ENCODE data around the gene ATE1. TPM values are rescaled to one million over a fixed set of nuclear protein-coding genes. Genes with fewer than 3 reads are reported as not detected.

ATE1 gene
- total and polyA plus RNA-seq, 4 donors = 4.2 to 47.8 (median 13.2) TPM

DNA sequence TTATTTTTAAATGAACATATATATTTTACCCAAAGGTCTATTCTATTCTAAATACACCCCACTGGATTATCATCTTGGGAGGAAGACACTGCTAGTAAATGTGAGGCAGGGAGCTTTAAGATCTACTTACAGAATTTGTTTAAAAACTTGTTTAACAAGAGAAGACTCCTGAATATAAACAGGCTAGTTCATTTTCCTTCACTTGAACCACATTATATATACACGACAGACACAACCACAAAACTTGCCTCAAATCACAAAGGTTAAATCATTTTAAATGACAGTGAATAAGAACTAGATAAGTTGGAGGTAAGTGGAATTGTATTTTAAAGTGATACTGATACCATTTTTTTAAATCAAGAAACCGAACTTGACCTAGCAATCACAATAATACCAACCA, 109.2 kb downstream of the ATE1 start:
- Histone ChIP-seq H3K4me1 (ENCODE audit: control insufficient read depth in 5 of 5, insufficient read depth in 5 of 5, low read length in 5 of 5) (peaks cover 0 to 3% (median 0%) of the 10 kb centered on the region in 5 donors), H3K9ac (ENCODE audit: insufficient read depth in 1 of 2, low read length in 2 of 2) (no peak overlapping the region), H3K27ac (ENCODE audit: low read depth in 1 of 2, low read length in 1 of 2) (no peak overlapping the region), H3K36me3 (ENCODE audit: control insufficient read depth in 4 of 4, insufficient read depth in 4 of 4, low read length in 4 of 4) (peaks cover 0 to 10% (median 3%) of the 10 kb centered on the region in 4 donors), H3K9me3 (ENCODE audit: control insufficient read depth in 4 of 4, insufficient read depth in 3 of 4, low read length in 3 of 4) (no peaks in the 10 kb centered on the region), H3K27me3 (ENCODE audit: control insufficient read depth in 3 of 3, insufficient read depth in 3 of 3, low read length in 2 of 3) (no peaks in the 10 kb centered on the region), H3K4me3 (no peak overlapping the region)
- no peak for DNase-seq
- ATAC-seq (ENCODE audit: insufficient read depth, low FRiP score) = no peak
- TF ChIP-seq, protein P1, sequence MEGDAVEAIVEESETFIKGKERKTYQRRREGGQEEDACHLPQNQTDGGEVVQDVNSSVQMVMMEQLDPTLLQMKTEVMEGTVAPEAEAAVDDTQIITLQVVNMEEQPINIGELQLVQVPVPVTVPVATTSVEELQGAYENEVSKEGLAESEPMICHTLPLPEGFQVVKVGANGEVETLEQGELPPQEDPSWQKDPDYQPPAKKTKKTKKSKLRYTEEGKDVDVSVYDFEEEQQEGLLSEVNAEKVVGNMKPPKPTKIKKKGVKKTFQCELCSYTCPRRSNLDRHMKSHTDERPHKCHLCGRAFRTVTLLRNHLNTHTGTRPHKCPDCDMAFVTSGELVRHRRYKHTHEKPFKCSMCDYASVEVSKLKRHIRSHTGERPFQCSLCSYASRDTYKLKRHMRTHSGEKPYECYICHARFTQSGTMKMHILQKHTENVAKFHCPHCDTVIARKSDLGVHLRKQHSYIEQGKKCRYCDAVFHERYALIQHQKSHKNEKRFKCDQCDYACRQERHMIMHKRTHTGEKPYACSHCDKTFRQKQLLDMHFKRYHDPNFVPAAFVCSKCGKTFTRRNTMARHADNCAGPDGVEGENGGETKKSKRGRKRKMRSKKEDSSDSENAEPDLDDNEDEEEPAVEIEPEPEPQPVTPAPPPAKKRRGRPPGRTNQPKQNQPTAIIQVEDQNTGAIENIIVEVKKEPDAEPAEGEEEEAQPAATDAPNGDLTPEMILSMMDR (IDR thresholded peaks at IDR 0.05; ENCODE audit: control extremely low read depth, extremely low read depth) = no peak
- 50 to 64% methylated on average over 2 of the region's 2 CpGs for WGBS, 2 donors

DNA sequence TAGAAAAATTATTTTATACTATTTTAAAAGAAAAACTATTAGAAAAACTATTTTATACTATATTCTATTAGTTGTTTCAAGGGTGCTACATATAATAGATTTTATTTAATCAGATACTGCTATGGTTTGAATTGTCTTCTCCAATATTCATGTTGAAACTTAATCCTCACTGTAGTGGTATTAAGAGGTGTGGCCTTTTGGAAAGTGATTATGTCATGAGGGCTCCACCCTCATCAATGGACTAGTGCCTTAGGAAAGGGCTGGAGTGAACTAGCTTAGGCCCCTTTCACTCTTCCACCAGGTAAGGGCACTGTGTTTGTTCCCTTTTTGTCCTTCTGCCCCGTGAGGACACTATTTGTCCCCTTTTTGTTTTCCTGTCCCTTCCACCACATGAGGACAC, 111.6 kb downstream of the ATE1 start:
- H3K36me3 ChIP-seq (ENCODE audit: control insufficient read depth in 4 of 4, insufficient read depth in 4 of 4, low read length in 4 of 4) = peaks cover 0 to 6% (median 3%) of the 10 kb centered on the region in 4 donors
- no peaks in the 10 kb centered on the region for H3K9me3 ChIP-seq (ENCODE audit: control insufficient read depth in 4 of 4, insufficient read depth in 3 of 4, low read length in 3 of 4)
- no peaks in the 10 kb centered on the region for H3K27me3 ChIP-seq (ENCODE audit: control insufficient read depth in 3 of 3, insufficient read depth in 3 of 3, low read length in 2 of 3)
- ATAC-seq (ENCODE audit: insufficient read depth, low FRiP score) (no peak), DNase-seq (no peak)
- no peak overlapping the region for H3K9ac ChIP-seq (ENCODE audit: insufficient read depth in 1 of 2, low read length in 2 of 2)
- no peak overlapping the region for H3K27ac ChIP-seq (ENCODE audit: low read depth in 1 of 2, low read length in 1 of 2)
- peaks cover 0 to 5% (median 0%) of the 10 kb centered on the region in 5 donors for H3K4me1 ChIP-seq (ENCODE audit: control insufficient read depth in 5 of 5, insufficient read depth in 5 of 5, low read length in 5 of 5)
- TF ChIP-seq, protein P1 (IDR thresholded peaks at IDR 0.05; ENCODE audit: control extremely low read depth, extremely low read depth) = no peak
- H3K4me3 ChIP-seq = no peak overlapping the region
- 96% methylated on average over 1 of the region's 1 CpG for WGBS, 2 donors

GRCh38 chr10:121813857-121814256, 114.0 kb downstream of the ATE1 start:
- Histone ChIP-seq H3K9me3 (ENCODE audit: control insufficient read depth in 4 of 4, insufficient read depth in 3 of 4, low read length in 3 of 4) (no peaks in the 10 kb centered on the region), H3K4me3 (no peak overlapping the region), H3K4me1 (ENCODE audit: control insufficient read depth in 5 of 5, insufficient read depth in 5 of 5, low read length in 5 of 5) (peaks cover 0 to 5% (median 0%) of the 10 kb centered on the region in 5 donors), H3K27ac (ENCODE audit: low read depth in 1 of 2, low read length in 1 of 2) (no peak overlapping the region), H3K27me3 (ENCODE audit: control insufficient read depth in 3 of 3, insufficient read depth in 3 of 3, low read length in 2 of 3) (no peaks in the 10 kb centered on the region), H3K36me3 (ENCODE audit: control insufficient read depth in 4 of 4, insufficient read depth in 4 of 4, low read length in 4 of 4) (peaks cover 0 to 4% (median 3%) of the 10 kb centered on the region in 4 donors), H3K9ac (ENCODE audit: insufficient read depth in 1 of 2, low read length in 2 of 2) (no peak overlapping the region)
- WGBS, 2 donors = 91 to 92% methylated on average over 4 of the region's 4 CpGs
- no peak for DNase-seq
- TF ChIP-seq, protein P1 (IDR thresholded peaks at IDR 0.05; ENCODE audit: control extremely low read depth, extremely low read depth) = no peak
- no peak for ATAC-seq (ENCODE audit: insufficient read depth, low FRiP score)

- Histone ChIP-seq H3K9ac (ENCODE audit: insufficient read depth in 1 of 2, low read length in 2 of 2) (no peak overlapping the region), H3K27ac (ENCODE audit: low read depth in 1 of 2, low read length in 1 of 2) (no peak overlapping the region), H3K4me3 (no peak overlapping the region), H3K27me3 (ENCODE audit: control insufficient read depth in 3 of 3, insufficient read depth in 3 of 3, low read length in 2 of 3) (no peaks in the 10 kb centered on the region), H3K9me3 (ENCODE audit: control insufficient read depth in 4 of 4, insufficient read depth in 3 of 4, low read length in 3 of 4) (no peaks in the 10 kb centered on the region), H3K4me1 (ENCODE audit: control insufficient read depth in 5 of 5, insufficient read depth in 5 of 5, low read length in 5 of 5) (peaks cover 0 to 5% (median 0%) of the 10 kb centered on the region in 5 donors), H3K36me3 (ENCODE audit: control insufficient read depth in 4 of 4, insufficient read depth in 4 of 4, low read length in 4 of 4) (peaks cover 0 to 4% (median 3%) of the 10 kb centered on the region in 4 donors)
- ATAC-seq (ENCODE audit: insufficient read depth, low FRiP score) (no peak), DNase-seq (no peak)
- WGBS, 2 donors = 96 to 99% methylated on average over 1 of the region's 1 CpG
- TF ChIP-seq, protein P1 (IDR thresholded peaks at IDR 0.05; ENCODE audit: control extremely low read depth, extremely low read depth) = no peak
Observed at GRCh38 chr10:121813211-121813815, 114.5 kb downstream of the ATE1 start.
